ENCODE data around the gene UBA1.

The UBA1 gene

GRCh38 chrX:47229427-47229826 is 35.8 kb downstream of the UBA1 start:
- peaks cover 4% of the 10 kb centered on the region for H3K4me1 ChIP-seq (ENCODE audit: control insufficient read depth, insufficient read depth, low read length)
- H3K9ac ChIP-seq (ENCODE audit: low read depth, low read length), result no peak overlapping the region
- no peak overlapping the region for H3K4me3 ChIP-seq (ENCODE audit: low read depth, low read length)
- peaks cover 41% of the 10 kb centered on the region for H3K36me3 ChIP-seq (ENCODE audit: control insufficient read depth, insufficient read depth, low read length)
- no peaks in the 10 kb centered on the region for H3K9me3 ChIP-seq (ENCODE audit: control insufficient read depth, insufficient read depth, low read length)
- no peaks in the 10 kb centered on the region for H3K27me3 ChIP-seq (ENCODE audit: control insufficient read depth, insufficient read depth, low read length)

- Histone ChIP-seq H3K4me1 (ENCODE audit: control insufficient read depth, insufficient read depth, low read length) (peaks cover 4% of the 10 kb centered on the region), H3K9me3 (ENCODE audit: control insufficient read depth, insufficient read depth, low read length) (no peaks in the 10 kb centered on the region), H3K36me3 (ENCODE audit: control insufficient read depth, insufficient read depth, low read length) (peaks cover 34% of the 10 kb centered on the region), H3K9ac (ENCODE audit: low read depth, low read length) (no peak overlapping the region), H3K27me3 (ENCODE audit: control insufficient read depth, insufficient read depth, low read length) (no peaks in the 10 kb centered on the region), H3K4me3 (ENCODE audit: low read depth, low read length) (no peak overlapping the region)
These were observed 36.7 kb downstream of the UBA1 start for GRCh38 chrX:47230136-47230868.

GRCh38 chrX:47231167-47231566 is 37.5 kb downstream of the UBA1 start:
- no peak overlapping the region for H3K9ac ChIP-seq (ENCODE audit: low read depth, low read length)
- H3K4me1 ChIP-seq (ENCODE audit: control insufficient read depth, insufficient read depth, low read length), result peaks cover 4% of the 10 kb centered on the region
- H3K4me3 ChIP-seq (ENCODE audit: low read depth, low read length), result no peak overlapping the region
- H3K27me3 ChIP-seq (ENCODE audit: control insufficient read depth, insufficient read depth, low read length), result no peaks in the 10 kb centered on the region
- H3K9me3 ChIP-seq (ENCODE audit: control insufficient read depth, insufficient read depth, low read length), result no peaks in the 10 kb centered on the region
- H3K36me3 ChIP-seq (ENCODE audit: control insufficient read depth, insufficient read depth, low read length), result peaks cover 25% of the 10 kb centered on the region

GRCh38 chrX:47232197-47232802 is 38.7 kb downstream of the UBA1 start:
- Histone ChIP-seq H3K36me3 (ENCODE audit: control insufficient read depth, insufficient read depth, low read length) (peaks cover 14% of the 10 kb centered on the region), H3K4me3 (ENCODE audit: low read depth, low read length) (peak overlapping the region; percentile 62), H3K27me3 (ENCODE audit: control insufficient read depth, insufficient read depth, low read length) (no peaks in the 10 kb centered on the region), H3K9ac (ENCODE audit: low read depth, low read length) (peak overlapping the region; percentile 70), H3K4me1 (ENCODE audit: control insufficient read depth, insufficient read depth, low read length) (peaks cover 4% of the 10 kb centered on the region), H3K9me3 (ENCODE audit: control insufficient read depth, insufficient read depth, low read length) (no peaks in the 10 kb centered on the region)

- Histone ChIP-seq H3K4me1 (ENCODE audit: control insufficient read depth, insufficient read depth, low read length) (peaks cover 4% of the 10 kb centered on the region), H3K27me3 (ENCODE audit: control insufficient read depth, insufficient read depth, low read length) (no peaks in the 10 kb centered on the region), H3K9ac (ENCODE audit: low read depth, low read length) (peak within 1 kb of the TSS; percentile 98), H3K36me3 (ENCODE audit: control insufficient read depth, insufficient read depth, low read length) (peaks cover 11% of the 10 kb centered on the region), H3K4me3 (ENCODE audit: low read depth, low read length) (peak within 1 kb of the TSS; percentile 62), H3K9me3 (ENCODE audit: control insufficient read depth, insufficient read depth, low read length) (no peaks in the 10 kb centered on the region)
These were observed 39.2 kb downstream of the UBA1 start, which contains the start of gene USP11 for GRCh38 chrX:47232803-47233332. USP11 (plus strand) TSS chrX:47233009; CDS start chrX:47233044, 35 bp downstream.

GRCh38 chrX:47233333-47234113 is 39.9 kb downstream of the UBA1 start:
- H3K27me3 ChIP-seq (ENCODE audit: control insufficient read depth, insufficient read depth, low read length), result no peaks in the 10 kb centered on the region
- peaks cover 4% of the 10 kb centered on the region for H3K4me1 ChIP-seq (ENCODE audit: control insufficient read depth, insufficient read depth, low read length)

GRCh38 chrX:47234583-47234982 is 41.0 kb downstream of the UBA1 start:
- Histone ChIP-seq H3K9me3 (ENCODE audit: control insufficient read depth, insufficient read depth, low read length) (no peaks in the 10 kb centered on the region), H3K36me3 (ENCODE audit: control insufficient read depth, insufficient read depth, low read length) (peaks cover 5% of the 10 kb centered on the region), H3K27me3 (ENCODE audit: control insufficient read depth, insufficient read depth, low read length) (no peaks in the 10 kb centered on the region), H3K9ac (ENCODE audit: low read depth, low read length) (no peak overlapping the region), H3K4me1 (ENCODE audit: control insufficient read depth, insufficient read depth, low read length) (peaks cover 4% of the 10 kb centered on the region), H3K4me3 (ENCODE audit: low read depth, low read length) (peak overlapping the region; percentile 62)

More at GRCh38 chrX:47233333-47234113, 39.9 kb downstream of the UBA1 start:
- Histone ChIP-seq H3K4me3 (ENCODE audit: low read depth, low read length) (peak overlapping the region; percentile 62), H3K36me3 (ENCODE audit: control insufficient read depth, insufficient read depth, low read length) (peaks cover 6% of the 10 kb centered on the region), H3K9ac (ENCODE audit: low read depth, low read length) (peak overlapping the region; percentile 98), H3K9me3 (ENCODE audit: control insufficient read depth, insufficient read depth, low read length) (no peaks in the 10 kb centered on the region)

- H3K27me3 ChIP-seq (ENCODE audit: control insufficient read depth, insufficient read depth, low read length), result no peaks in the 10 kb centered on the region
- H3K9me3 ChIP-seq (ENCODE audit: control insufficient read depth, insufficient read depth, low read length), result no peaks in the 10 kb centered on the region
- peaks cover 16% of the 10 kb centered on the region for H3K36me3 ChIP-seq (ENCODE audit: control insufficient read depth, insufficient read depth, low read length)
- no peak overlapping the region for H3K9ac ChIP-seq (ENCODE audit: low read depth, low read length)
- no peak overlapping the region for H3K4me3 ChIP-seq (ENCODE audit: low read depth, low read length)
- H3K4me1 ChIP-seq (ENCODE audit: control insufficient read depth, insufficient read depth, low read length), result peaks cover 4% of the 10 kb centered on the region
These were observed 42.1 kb downstream of the UBA1 start for GRCh38 chrX:47235691-47236103.

GRCh38 chrX:47239199-47239598 is 45.6 kb downstream of the UBA1 start:
- H3K4me3 ChIP-seq (ENCODE audit: low read depth, low read length), result no peak overlapping the region
- H3K4me1 ChIP-seq (ENCODE audit: control insufficient read depth, insufficient read depth, low read length), result no peaks in the 10 kb centered on the region
- H3K27me3 ChIP-seq (ENCODE audit: control insufficient read depth, insufficient read depth, low read length), result no peaks in the 10 kb centered on the region
- H3K36me3 ChIP-seq (ENCODE audit: control insufficient read depth, insufficient read depth, low read length), result peaks cover 43% of the 10 kb centered on the region
- no peak overlapping the region for H3K9ac ChIP-seq (ENCODE audit: low read depth, low read length)
- H3K9me3 ChIP-seq (ENCODE audit: control insufficient read depth, insufficient read depth, low read length), result no peaks in the 10 kb centered on the region

GRCh38 chrX:47239898-47240545 is 46.4 kb downstream of the UBA1 start:
- Histone ChIP-seq H3K9ac (ENCODE audit: low read depth, low read length) (no peak overlapping the region), H3K36me3 (ENCODE audit: control insufficient read depth, insufficient read depth, low read length) (peaks cover 51% of the 10 kb centered on the region), H3K27me3 (ENCODE audit: control insufficient read depth, insufficient read depth, low read length) (no peaks in the 10 kb centered on the region), H3K4me1 (ENCODE audit: control insufficient read depth, insufficient read depth, low read length) (no peaks in the 10 kb centered on the region), H3K4me3 (ENCODE audit: low read depth, low read length) (no peak overlapping the region), H3K9me3 (ENCODE audit: control insufficient read depth, insufficient read depth, low read length) (no peaks in the 10 kb centered on the region)

- Histone ChIP-seq H3K27me3 (ENCODE audit: control insufficient read depth, insufficient read depth, low read length) (no peaks in the 10 kb centered on the region), H3K4me1 (ENCODE audit: control insufficient read depth, insufficient read depth, low read length) (no peaks in the 10 kb centered on the region), H3K4me3 (ENCODE audit: low read depth, low read length) (no peak overlapping the region), H3K9ac (ENCODE audit: low read depth, low read length) (no peak overlapping the region), H3K9me3 (ENCODE audit: control insufficient read depth, insufficient read depth, low read length) (no peaks in the 10 kb centered on the region), H3K36me3 (ENCODE audit: control insufficient read depth, insufficient read depth, low read length) (peaks cover 57% of the 10 kb centered on the region)
These were observed 47.0 kb downstream of the UBA1 start for GRCh38 chrX:47240619-47241018.

All from iPS-15b (cell line).